Colonic mucosa (tissue), 4 donors: Measurements from ENCODE around the gene POLR1A. TPM values are rescaled to one million over a fixed set of nuclear protein-coding genes. Genes with fewer than 3 reads are reported as not detected.

Experiments
- DNase-seq: peaks from one replicate; pipeline ENCODE4 v3.0.0-alpha.2; 2020
- H3K27ac ChIP-seq: fragments of 200-600 bp; one replicate; pipeline ENCODE4 v1.8.0; 2021
- H3K27me3 ChIP-seq: fragments of 200-600 bp; one replicate; pipeline ENCODE4 v1.8.0; 2021
- H3K36me3 ChIP-seq: fragments of 200-600 bp; one replicate; pipeline ENCODE4 v1.8.0; 2021
- H3K4me1 ChIP-seq: fragments of 200-600 bp; one replicate; pipeline ENCODE4 v1.8.0; 2021; ENCODE audit warnings: mild to moderate bottlenecking
- H3K4me3 ChIP-seq: fragments of 200-600 bp; one replicate; pipeline ENCODE4 v1.8.0; 2021
- H3K9ac ChIP-seq, 2 donors: one replicate each; pipeline ENCODE4 v1.7.0; 2013; ENCODE audit warnings: control low read depth in 2 of 2, low read depth in 2 of 2, low read length in 2 of 2
- H3K9me3 ChIP-seq: fragments of 200-600 bp; one replicate; pipeline ENCODE4 v1.8.0; 2021
- intact Hi-C: fragments of 100-400 bp; cut with DNase I; formaldehyde crosslinking; loops from one replicate; pipeline ENCODE4 v1.14.1; 2022
- total RNA-seq, 2 donors: library from RNA; stranded (reverse); fragmentation: NEBNext Ultra II Directional in 1 of 2; extraction: Animal tissue kit (Norgen Biotek cat#: 25700) in 1 of 2; gene quantifications; one replicate each; pipeline ENCODE4 v1.2.1, GENCODE V29; 2021
- TF ChIP-seq, protein P1 (sequence below): fragments of 200-600 bp; IDR thresholded peaks from one replicate; pipeline ENCODE4 v1.8.0; 2022; ENCODE audit warnings: antibody characterized with exemption, mild to moderate bottlenecking
- donor health status: healthy.
- donor health status: DM: no; HTN: no; CAD: no.
- donor health status: DM: no; HTN: no; CAD: no.

Gene POLR1A
- total RNA-seq, 2 donors from 2014 or later: 17.9 to 35.9 TPM

DNA sequence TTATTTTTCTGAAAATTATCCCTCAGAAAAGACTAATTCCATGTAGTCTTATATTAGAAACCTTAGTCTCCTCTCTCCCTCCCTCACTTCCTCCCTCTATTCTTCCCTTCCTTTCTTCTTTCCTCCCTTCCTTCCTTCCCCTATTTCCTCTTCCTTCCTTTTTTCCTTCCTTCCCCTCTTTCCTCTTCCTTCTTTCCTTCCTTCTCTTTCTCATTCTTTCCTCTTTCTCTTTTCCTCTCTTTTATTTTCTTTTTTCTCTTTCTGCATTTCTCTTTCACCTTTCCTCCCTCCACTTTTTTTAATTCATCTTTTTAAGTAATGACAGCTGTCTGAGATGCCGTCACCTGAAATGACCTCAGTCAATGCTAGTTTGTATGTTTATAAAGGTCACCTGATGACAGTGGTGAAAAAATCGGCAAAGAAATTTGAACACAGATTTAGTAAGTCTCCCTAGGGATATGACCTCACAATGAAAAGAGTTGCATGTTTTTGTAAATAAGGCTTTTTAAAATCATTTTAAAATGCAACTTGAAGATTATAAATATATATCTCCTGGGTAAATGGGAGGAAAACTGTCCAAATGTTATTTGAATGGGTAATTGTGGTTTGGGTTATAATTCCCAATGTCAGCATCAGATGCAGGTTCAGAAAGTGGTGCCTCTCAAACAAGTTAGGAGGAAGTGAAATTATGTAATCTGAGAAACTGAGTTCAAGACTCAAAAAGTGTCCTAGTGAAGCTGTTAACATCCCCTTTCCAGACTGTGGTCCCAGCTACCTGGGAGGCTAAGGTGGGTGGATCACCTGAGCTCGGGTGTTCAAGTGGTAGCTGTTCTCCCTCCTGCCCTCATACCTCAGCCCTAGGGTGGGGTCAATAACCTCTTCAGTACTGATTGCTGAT, 126.6 kb downstream of the POLR1A start:
- Histone ChIP-seq H3K27ac (no peak overlapping the region), H3K36me3 (no peaks in the 10 kb centered on the region), H3K27me3 (no peaks in the 10 kb centered on the region), H3K9ac (no peak overlapping the region), H3K4me3 (no peak overlapping the region), H3K9me3 (no peaks in the 10 kb centered on the region), H3K4me1 (no peaks in the 10 kb centered on the region)
- TF ChIP-seq, protein P1, sequence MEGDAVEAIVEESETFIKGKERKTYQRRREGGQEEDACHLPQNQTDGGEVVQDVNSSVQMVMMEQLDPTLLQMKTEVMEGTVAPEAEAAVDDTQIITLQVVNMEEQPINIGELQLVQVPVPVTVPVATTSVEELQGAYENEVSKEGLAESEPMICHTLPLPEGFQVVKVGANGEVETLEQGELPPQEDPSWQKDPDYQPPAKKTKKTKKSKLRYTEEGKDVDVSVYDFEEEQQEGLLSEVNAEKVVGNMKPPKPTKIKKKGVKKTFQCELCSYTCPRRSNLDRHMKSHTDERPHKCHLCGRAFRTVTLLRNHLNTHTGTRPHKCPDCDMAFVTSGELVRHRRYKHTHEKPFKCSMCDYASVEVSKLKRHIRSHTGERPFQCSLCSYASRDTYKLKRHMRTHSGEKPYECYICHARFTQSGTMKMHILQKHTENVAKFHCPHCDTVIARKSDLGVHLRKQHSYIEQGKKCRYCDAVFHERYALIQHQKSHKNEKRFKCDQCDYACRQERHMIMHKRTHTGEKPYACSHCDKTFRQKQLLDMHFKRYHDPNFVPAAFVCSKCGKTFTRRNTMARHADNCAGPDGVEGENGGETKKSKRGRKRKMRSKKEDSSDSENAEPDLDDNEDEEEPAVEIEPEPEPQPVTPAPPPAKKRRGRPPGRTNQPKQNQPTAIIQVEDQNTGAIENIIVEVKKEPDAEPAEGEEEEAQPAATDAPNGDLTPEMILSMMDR: no peak
- intact Hi-C loops: no loop called here
- no peak for DNase-seq

DNA sequence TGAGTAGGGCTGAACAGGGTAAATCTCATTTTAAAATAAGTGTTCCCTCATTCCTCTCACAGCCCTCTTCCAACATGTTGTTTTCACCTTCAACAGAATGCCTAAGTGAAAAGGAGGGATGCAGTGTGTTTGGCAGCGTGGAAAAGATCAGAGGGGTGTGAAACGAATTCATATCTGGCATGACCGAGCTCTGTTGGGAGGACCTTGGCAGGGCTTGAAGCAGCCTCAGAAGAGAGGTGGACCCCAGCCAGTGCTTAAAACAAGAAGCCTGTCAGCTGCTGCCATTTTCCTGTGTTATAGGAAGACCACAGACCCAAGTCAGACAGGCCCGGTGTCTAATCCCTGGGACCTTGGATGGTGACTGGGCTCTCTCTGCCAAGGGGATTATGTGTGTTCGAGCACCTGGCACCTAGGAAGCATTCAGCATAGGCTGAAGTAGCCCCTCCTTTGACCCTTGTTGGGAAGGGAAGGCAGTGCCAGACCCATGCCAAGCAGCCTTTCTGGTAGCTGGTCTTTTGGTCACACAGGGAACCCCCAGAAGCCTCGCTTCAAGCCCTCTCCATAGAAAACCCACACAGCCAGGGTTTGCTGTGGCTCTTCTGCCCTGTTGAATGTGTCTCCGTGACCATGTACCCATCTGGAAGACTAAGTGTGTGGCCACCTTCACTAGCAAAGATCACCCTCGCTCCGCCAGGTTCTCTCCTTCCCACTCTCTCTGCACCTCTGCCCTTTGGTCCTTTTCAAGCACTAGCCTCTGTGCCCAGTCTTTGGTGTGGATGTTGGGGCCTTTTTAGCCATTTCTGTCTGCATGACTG, 129.4 kb downstream of the POLR1A start:
- Histone ChIP-seq H3K4me1 (no peaks in the 10 kb centered on the region), H3K9me3 (no peaks in the 10 kb centered on the region), H3K9ac (no peak overlapping the region), H3K27me3 (no peaks in the 10 kb centered on the region), H3K4me3 (no peak overlapping the region), H3K27ac (no peak overlapping the region), H3K36me3 (no peaks in the 10 kb centered on the region)
- TF ChIP-seq, protein P1: no peak
- intact Hi-C loops: no loop called here
- DNase-seq: peak; percentile 11

DNA sequence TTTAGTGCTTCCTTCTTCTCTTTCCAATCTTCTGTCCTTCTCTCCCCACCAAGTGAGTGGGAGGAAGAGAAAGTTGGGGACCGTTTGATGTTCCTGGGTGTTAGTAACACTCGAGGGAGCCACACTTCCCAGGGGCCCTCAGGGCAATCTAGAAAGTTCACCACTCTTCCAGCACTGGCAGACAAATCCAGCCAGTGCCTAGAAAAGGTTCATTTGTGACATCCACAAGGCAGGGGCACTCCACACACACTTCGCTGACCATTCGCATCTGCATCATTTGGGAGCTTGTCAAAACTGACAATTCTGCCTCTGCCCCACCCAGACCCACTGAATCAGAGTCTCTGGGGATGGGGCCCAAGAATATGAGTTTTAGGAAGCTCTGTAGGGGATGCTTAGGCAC, 130.1 kb downstream of the POLR1A start:
- intact Hi-C loops: no loop called here
- TF ChIP-seq, protein P1: no peak
- no peak overlapping the region for H3K27ac ChIP-seq

DNA sequence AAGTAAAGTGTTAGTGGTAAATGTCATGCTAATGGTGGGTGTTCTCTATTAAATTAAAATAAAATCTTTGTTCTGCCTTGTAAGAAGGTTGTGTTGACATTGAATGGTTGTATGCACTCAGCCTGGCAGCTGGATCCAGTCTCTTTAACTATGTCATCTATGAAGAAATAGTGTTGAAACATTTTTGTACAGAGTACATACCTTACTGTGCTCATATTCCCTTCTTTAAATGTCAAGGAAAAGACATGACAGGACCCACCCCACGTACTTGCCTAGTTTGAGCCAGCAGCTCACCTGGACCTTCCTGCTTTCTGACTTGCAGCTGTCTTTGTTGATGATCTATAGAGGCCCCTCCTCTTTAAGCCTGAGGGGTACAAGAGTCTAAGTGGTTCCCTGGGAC, 131.3 kb downstream of the POLR1A start:
- intact Hi-C loops: no loop called here
- DNase-seq: no peak

More for the DNA sequence above, 130.1 kb downstream of the POLR1A start:
- Histone ChIP-seq H3K4me1 (no peaks in the 10 kb centered on the region), H3K4me3 (no peak overlapping the region), H3K36me3 (no peaks in the 10 kb centered on the region), H3K9ac (no peak overlapping the region), H3K27me3 (no peaks in the 10 kb centered on the region), H3K9me3 (no peaks in the 10 kb centered on the region)
- no peak for DNase-seq

DNA sequence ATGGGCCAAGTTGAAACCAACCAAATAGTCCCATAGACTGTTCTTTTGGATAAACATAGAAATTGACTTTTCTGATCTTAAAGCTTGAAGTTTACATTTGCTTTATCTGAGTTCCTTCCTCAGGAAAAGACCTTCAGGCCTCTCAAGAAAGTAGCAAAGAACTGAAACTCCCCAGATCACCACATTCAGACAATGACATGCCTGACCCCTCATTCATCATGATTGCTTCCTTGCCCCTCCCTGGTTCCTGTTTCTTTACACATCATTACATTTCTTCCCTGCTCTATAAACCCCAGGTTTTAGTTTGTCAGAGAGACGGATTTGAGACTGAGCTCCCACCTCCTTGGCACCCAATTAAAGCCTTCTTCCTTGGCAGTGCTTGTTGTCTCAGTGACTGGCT, 133.3 kb downstream of the POLR1A start:
- no peaks in the 10 kb centered on the region for H3K9me3 ChIP-seq
- H3K36me3 ChIP-seq: no peaks in the 10 kb centered on the region
- no peak overlapping the region for H3K27ac ChIP-seq
- H3K27me3 ChIP-seq: no peaks in the 10 kb centered on the region
- DNase-seq: no peak
- H3K9ac ChIP-seq: no peak overlapping the region
- intact Hi-C loops: no loop called here
- H3K4me3 ChIP-seq: no peak overlapping the region
- TF ChIP-seq, protein P1: no peak
- H3K4me1 ChIP-seq: no peaks in the 10 kb centered on the region

More for the DNA sequence above, 131.3 kb downstream of the POLR1A start:
- Histone ChIP-seq H3K9ac (no peak overlapping the region), H3K27me3 (no peaks in the 10 kb centered on the region), H3K4me3 (no peak overlapping the region), H3K4me1 (no peaks in the 10 kb centered on the region), H3K27ac (no peak overlapping the region), H3K36me3 (no peaks in the 10 kb centered on the region), H3K9me3 (no peaks in the 10 kb centered on the region)
- TF ChIP-seq, protein P1: no peak
